DMS79 (cell line): Measurements from ENCODE around the gene ZNF813.

Experiments
- DNase-seq: peaks from one replicate; lab custom pipeline; 2025; lab: John Stamatoyannopoulos, UW

Gene ZNF813

GRCh38 chr19:53520547-53521372, 53.2 kb downstream of the ZNF813 start:
- DNase-seq: peak; percentile 99

- DNase-seq: no peak
These were observed 54.1 kb downstream of the ZNF813 start for GRCh38 chr19:53521373-53522202.

DNA sequence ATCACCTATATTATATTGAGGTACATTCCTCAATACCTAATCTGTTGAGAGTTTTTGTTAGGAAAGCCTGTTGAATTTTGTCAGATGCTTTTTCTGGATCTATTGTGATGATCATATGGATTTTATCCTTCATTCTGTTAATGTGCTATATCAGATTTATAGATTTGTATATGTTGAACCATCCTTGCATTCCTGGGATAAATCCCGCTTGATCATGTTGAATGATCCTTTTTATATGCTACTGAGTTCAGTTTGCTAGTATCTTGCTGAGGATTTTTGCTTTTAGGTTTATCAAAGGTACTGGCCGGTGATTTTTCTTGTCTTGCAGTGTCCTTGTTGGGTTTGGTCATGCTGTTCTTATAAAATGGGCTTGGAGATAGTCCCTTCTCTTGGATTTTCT, 58.4 kb downstream of the ZNF813 start:
- DNase-seq: no peak

- DNase-seq: no peak
These were observed 63.1 kb downstream of the ZNF813 start for GRCh38 chr19:53530622-53531021.

- no peak for DNase-seq
These were observed 63.9 kb downstream of the ZNF813 start for GRCh38 chr19:53531457-53531856.

- no peak for DNase-seq
These were observed 64.8 kb downstream of the ZNF813 start for GRCh38 chr19:53532362-53532761.

GRCh38 chr19:53536225-53536548, 68.7 kb downstream of the ZNF813 start:
- no peak for DNase-seq

GRCh38 chr19:53537121-53537520, 69.6 kb downstream of the ZNF813 start:
- no peak for DNase-seq

- peak; percentile 10 for DNase-seq
These were observed 70.2 kb downstream of the ZNF813 start, which contains the start of gene ZNF331 for GRCh38 chr19:53537521-53538377. TSS of gene ZNF331 (plus strand) at chr19:53538145. CDS start at chr19:53569377, 31,232 bp downstream.

- no peak for DNase-seq
These were observed 71.0 kb downstream of the ZNF813 start for GRCh38 chr19:53538378-53539109.

- no peak for DNase-seq
These were observed 72.6 kb downstream of the ZNF813 start for GRCh38 chr19:53540091-53540490.

GRCh38 chr19:53541971-53542370, 74.4 kb downstream of the ZNF813 start:
- no peak for DNase-seq

DNA sequence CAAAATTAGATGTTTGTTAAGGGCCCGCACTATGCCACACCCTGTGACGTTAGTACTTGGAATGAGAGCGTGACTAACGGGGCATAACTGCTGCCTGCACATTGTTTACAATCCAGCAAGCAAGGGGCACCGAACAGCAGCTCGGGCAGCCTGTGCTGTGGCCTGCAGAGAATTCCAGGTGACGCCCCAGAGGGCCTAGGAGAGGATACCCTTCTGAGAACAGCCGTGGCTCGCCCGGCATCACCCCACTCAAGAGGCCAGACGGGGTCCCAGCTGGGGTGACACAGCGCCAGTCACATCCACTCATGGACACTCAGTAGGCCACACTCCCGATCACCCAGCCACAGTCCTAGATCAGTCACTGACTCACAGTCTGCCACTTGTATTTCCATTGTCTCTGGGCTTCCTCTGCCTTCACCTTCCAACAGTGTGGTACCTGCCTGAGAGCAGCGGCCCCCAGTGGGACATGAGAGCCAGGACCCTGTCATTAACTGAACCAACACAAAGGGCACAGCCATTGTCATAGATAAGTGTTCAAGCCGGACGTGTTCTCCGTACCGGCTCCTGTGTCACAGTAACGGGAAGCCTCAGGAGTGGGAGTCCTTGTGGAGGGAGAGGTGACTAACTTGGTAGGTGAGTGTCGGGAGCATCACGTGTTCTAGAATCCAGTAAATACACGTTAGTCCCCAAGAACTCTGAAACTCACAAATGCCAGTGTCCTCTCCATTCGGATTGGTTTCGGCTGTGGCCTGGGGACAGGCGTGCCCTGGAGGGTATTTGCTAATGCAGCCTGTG, 77.9 kb downstream of the ZNF813 start:
- no peak for DNase-seq
